ENCODE results near the gene PAF1. TPM values are rescaled to one million over a fixed set of nuclear protein-coding genes. Genes with fewer than 3 reads are reported as not detected.

PAF1 gene
- total RNA-seq, 1 donor from 2014 or later: 43.6 TPM

DNA sequence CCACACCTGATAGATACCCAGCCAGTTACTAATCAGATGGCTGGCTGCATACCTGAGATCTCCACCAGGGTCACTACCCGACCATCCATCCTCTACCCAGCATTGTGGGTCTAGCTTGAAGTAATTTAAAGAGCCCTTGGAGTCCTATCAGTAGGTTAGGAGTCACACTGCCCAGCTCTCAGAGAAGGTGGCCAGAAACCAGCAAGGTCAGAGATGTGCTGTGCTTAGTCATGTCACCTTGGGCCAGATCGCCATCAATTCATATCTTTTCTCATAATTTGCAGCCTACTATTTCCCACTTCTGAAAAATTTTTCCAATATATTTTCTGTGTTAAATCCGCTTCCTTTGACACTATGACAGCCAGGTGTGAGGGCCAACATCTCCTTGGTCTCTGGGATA, 34.8 kb downstream of the PAF1 start:
- Mint-ChIP-seq H3K9me3 (no peaks in the 10 kb centered on the region), H3K36me3 (peaks cover 26% of the 10 kb centered on the region), H3K27me3 (no peaks in the 10 kb centered on the region), H3K27ac (no peak overlapping the region), H3K4me1 (ENCODE audit: unreplicated experiment) (peaks cover 6% of the 10 kb centered on the region), H3K4me3 (no peak overlapping the region)
- TF ChIP-seq, protein P1, sequence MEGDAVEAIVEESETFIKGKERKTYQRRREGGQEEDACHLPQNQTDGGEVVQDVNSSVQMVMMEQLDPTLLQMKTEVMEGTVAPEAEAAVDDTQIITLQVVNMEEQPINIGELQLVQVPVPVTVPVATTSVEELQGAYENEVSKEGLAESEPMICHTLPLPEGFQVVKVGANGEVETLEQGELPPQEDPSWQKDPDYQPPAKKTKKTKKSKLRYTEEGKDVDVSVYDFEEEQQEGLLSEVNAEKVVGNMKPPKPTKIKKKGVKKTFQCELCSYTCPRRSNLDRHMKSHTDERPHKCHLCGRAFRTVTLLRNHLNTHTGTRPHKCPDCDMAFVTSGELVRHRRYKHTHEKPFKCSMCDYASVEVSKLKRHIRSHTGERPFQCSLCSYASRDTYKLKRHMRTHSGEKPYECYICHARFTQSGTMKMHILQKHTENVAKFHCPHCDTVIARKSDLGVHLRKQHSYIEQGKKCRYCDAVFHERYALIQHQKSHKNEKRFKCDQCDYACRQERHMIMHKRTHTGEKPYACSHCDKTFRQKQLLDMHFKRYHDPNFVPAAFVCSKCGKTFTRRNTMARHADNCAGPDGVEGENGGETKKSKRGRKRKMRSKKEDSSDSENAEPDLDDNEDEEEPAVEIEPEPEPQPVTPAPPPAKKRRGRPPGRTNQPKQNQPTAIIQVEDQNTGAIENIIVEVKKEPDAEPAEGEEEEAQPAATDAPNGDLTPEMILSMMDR (conservative IDR thresholded peaks at IDR 0.05): no peak
- no peak for DNase-seq (ENCODE audit: extremely low spot score, unreplicated experiment)

DNA sequence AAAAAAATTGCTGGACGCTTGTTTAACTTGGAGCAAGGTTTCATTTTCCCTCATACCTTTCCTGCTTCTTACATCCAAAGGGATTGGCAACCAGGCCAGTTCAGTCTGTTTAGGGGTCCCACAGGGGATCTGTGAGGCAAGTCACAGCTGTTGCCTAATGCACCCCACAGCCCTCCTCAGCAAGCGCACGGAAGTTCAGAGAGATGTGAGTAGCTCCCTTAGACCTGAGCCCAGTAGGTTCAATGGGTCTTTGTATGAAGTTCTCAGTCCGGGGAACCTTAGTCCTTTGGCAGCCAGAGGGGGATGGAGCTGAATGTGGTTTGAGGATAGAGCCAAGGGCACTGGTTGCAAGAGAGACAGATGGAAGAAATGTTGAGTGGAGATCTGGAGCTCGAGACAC, 35.7 kb downstream of the PAF1 start:
- Mint-ChIP-seq H3K9me3 (no peaks in the 10 kb centered on the region), H3K27me3 (no peaks in the 10 kb centered on the region), H3K4me3 (no peak overlapping the region), H3K27ac (no peak overlapping the region), H3K4me1 (ENCODE audit: unreplicated experiment) (peaks cover 6% of the 10 kb centered on the region), H3K36me3 (peaks cover 26% of the 10 kb centered on the region)
- DNase-seq (ENCODE audit: extremely low spot score, unreplicated experiment): no peak
- TF ChIP-seq, protein P1 (conservative IDR thresholded peaks at IDR 0.05): no peak

GRCh38 chr19:39352381-39353255, 38.3 kb downstream of the PAF1 start:
- H3K27ac Mint-ChIP-seq: no peak overlapping the region

DNA sequence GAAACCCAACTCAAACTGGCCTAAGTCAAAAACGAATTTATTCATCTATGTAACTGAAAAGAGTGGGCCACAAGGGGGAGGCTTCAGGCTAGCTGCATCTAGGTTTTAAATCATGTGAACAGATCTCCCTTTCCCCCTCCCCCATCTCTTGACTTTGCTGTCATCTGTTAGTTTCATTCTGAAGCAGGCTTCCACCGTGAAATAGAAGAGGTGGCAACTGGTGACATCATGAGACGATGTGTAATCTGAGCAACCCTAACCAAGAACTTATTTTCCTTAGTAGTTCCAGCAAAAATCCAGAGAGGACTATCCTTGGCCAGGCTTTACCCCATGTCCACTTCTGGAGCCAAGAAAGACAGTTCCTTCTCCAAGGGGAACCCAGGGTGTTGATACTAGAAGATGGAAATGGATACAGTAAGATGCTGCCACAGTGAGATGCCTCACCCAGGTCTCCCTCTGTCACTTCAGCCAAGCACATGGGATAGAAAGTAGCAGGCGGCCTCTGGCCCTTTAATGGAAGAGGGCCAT, 39.3 kb downstream of the PAF1 start:
- Mint-ChIP-seq H3K36me3 (peaks cover 32% of the 10 kb centered on the region), H3K9me3 (no peaks in the 10 kb centered on the region), H3K4me1 (ENCODE audit: unreplicated experiment) (peaks cover 21% of the 10 kb centered on the region), H3K4me3 (no peak overlapping the region), H3K27ac (no peak overlapping the region), H3K27me3 (no peaks in the 10 kb centered on the region)
- no peak for DNase-seq (ENCODE audit: extremely low spot score, unreplicated experiment)
- TF ChIP-seq, protein P1 (conservative IDR thresholded peaks at IDR 0.05): no peak

More at GRCh38 chr19:39352381-39353255, 38.3 kb downstream of the PAF1 start:
- peaks cover 36% of the 10 kb centered on the region for H3K36me3 Mint-ChIP-seq
- H3K27me3 Mint-ChIP-seq: no peaks in the 10 kb centered on the region
- no peaks in the 10 kb centered on the region for H3K9me3 Mint-ChIP-seq
- DNase-seq (ENCODE audit: extremely low spot score, unreplicated experiment): no peak
- peak overlapping the region; percentile 14 for H3K4me3 Mint-ChIP-seq
- TF ChIP-seq, protein P1 (conservative IDR thresholded peaks at IDR 0.05): no peak
- peaks cover 15% of the 10 kb centered on the region for H3K4me1 Mint-ChIP-seq (ENCODE audit: unreplicated experiment)

DNA sequence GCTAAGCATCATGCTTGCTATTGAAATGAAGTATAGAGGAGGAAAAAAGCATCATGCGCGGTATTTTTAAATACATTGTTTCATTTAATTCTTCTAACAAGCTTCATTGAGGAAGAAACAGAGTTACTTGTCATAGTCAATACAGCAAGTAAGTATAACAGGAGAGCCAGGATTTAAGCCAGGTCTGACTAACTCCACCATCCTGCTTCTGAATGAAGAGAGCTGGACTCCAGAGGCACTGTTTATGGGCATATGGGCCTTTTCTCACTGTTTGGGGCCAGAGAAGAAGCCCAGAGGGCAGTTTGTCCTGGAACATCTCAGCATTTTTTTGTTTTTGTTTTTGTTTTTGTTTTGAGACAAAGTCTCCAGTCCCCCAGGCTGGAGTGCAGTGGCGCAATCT, 40.8 kb downstream of the PAF1 start:
- Mint-ChIP-seq H3K4me3 (no peak overlapping the region), H3K4me1 (ENCODE audit: unreplicated experiment) (peaks cover 36% of the 10 kb centered on the region), H3K27ac (no peak overlapping the region), H3K9me3 (no peaks in the 10 kb centered on the region), H3K36me3 (peaks cover 35% of the 10 kb centered on the region), H3K27me3 (no peaks in the 10 kb centered on the region)
- TF ChIP-seq, protein P1 (conservative IDR thresholded peaks at IDR 0.05): no peak
- DNase-seq (ENCODE audit: extremely low spot score, unreplicated experiment): no peak

Measured in type B pancreatic cell (in vitro differentiated cells).